ENCODE results near the gene SLC35A3. TPM values are rescaled to one million over a fixed set of nuclear protein-coding genes. Genes with fewer than 3 reads are reported as not detected.

The SLC35A3 gene
- total RNA-seq, 4 donors from 2014 or later: 38.3 to 81.2 (median 57.0) TPM

DNA sequence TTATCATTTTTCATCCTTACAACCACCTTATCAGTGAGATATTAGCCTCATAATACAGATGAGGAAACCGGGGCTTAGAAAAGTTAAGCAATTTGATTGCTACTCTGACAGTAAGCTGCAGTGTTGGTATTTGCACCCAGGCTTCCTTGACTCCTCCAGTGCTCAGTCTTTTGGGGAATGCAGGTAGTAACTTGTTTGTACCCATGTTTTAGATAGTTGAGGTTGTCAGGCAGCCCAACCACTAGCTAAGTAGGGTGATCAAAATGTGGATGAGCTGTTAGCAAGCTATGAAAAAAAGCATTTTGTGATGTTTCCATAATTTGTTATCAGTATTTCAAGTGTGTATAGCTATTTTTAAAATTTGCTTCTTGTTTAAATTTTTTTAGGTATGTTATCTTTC is 82.1 kb downstream of the SLC35A3 start:
- no peak for DNase-seq
- Histone ChIP-seq H3K27me3 (no peaks in the 10 kb centered on the region), H3K4me3 (replicated peaks in 1 of 3) (no peak overlapping the region), H3K4me1 (peaks cover 0 to 20% of the 10 kb centered on the region in 2 donors), H3K27ac (no peak overlapping the region), H3K36me3 (no peaks in the 10 kb centered on the region), H3K9me3 (no peaks in the 10 kb centered on the region)
- intact Hi-C loops (cut with DNase I): no loop called here
- 90 to 93% methylated on average over 1 of the region's 1 CpG for WGBS, 2 donors
- TF ChIP-seq POLR2A (IDR thresholded peaks at IDR 0.05): no peak
- TF ChIP-seq, protein P1, sequence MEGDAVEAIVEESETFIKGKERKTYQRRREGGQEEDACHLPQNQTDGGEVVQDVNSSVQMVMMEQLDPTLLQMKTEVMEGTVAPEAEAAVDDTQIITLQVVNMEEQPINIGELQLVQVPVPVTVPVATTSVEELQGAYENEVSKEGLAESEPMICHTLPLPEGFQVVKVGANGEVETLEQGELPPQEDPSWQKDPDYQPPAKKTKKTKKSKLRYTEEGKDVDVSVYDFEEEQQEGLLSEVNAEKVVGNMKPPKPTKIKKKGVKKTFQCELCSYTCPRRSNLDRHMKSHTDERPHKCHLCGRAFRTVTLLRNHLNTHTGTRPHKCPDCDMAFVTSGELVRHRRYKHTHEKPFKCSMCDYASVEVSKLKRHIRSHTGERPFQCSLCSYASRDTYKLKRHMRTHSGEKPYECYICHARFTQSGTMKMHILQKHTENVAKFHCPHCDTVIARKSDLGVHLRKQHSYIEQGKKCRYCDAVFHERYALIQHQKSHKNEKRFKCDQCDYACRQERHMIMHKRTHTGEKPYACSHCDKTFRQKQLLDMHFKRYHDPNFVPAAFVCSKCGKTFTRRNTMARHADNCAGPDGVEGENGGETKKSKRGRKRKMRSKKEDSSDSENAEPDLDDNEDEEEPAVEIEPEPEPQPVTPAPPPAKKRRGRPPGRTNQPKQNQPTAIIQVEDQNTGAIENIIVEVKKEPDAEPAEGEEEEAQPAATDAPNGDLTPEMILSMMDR (IDR thresholded peaks at IDR 0.05): no peak

DNA sequence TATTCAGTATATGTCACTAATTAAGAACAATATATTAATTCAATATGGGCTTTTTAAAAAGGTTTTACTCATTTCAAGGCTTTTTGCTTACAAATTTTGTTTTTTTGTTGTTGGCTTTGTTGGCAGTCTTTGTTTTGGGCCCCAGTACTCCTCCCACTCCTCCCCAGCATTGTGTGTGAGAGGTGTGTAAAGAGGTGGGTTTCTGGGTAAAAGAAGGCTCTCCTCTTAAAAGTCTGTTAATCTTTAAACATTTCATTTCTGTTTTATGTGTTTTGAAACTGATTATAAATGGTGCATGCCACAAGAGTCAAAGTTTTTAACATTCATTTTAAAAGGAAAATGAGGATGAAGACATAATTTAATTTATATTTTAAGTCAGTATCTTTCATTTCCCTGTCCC is 83.3 kb downstream of the SLC35A3 start:
- no peaks in the 10 kb centered on the region for H3K9me3 ChIP-seq
- peaks cover 0 to 17% of the 10 kb centered on the region in 2 donors for H3K4me1 ChIP-seq
- no peak for DNase-seq
- no peak overlapping the region for H3K27ac ChIP-seq
- no peak for TF ChIP-seq POLR2A (IDR thresholded peaks at IDR 0.05)
- TF ChIP-seq, protein P1 (IDR thresholded peaks at IDR 0.05): no peak
- intact Hi-C loops (cut with DNase I): no loop called here
- no peaks in the 10 kb centered on the region for H3K27me3 ChIP-seq
- H3K36me3 ChIP-seq: no peaks in the 10 kb centered on the region
- no peak overlapping the region for H3K4me3 ChIP-seq (replicated peaks in 1 of 3)

DNA sequence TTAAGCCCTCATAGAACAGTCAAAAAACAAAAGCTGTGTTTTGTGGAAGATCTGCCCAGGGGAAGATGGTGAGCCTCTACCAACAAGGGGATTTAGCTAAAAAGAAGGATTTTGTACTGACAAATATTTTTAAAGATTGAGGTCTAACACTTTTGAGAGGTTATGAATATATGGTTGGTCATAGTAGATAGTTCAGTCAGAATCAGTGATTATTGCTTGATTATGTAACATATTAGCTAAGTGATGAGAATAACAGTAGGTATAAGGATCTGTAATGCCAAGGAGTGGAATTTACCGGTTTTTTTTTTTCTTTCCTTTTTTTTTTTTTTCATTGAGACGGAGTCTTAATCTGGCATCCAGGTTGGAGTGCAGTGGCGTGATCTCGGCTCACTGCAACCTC is 83.9 kb downstream of the SLC35A3 start:
- H3K27me3 ChIP-seq: no peaks in the 10 kb centered on the region
- intact Hi-C loops (cut with DNase I): no loop called here
- H3K4me3 ChIP-seq (replicated peaks in 1 of 3): no peak overlapping the region
- no peak for DNase-seq
- H3K27ac ChIP-seq: no peak overlapping the region
- no peaks in the 10 kb centered on the region for H3K36me3 ChIP-seq
- H3K9me3 ChIP-seq: no peaks in the 10 kb centered on the region
- 93 to 99% methylated on average over 4 of the region's 4 CpGs for WGBS, 2 donors
- H3K4me1 ChIP-seq: peaks cover 0 to 11% of the 10 kb centered on the region in 2 donors
- TF ChIP-seq, protein P1 (IDR thresholded peaks at IDR 0.05): no peak
- TF ChIP-seq POLR2A (IDR thresholded peaks at IDR 0.05): no peak

DNA sequence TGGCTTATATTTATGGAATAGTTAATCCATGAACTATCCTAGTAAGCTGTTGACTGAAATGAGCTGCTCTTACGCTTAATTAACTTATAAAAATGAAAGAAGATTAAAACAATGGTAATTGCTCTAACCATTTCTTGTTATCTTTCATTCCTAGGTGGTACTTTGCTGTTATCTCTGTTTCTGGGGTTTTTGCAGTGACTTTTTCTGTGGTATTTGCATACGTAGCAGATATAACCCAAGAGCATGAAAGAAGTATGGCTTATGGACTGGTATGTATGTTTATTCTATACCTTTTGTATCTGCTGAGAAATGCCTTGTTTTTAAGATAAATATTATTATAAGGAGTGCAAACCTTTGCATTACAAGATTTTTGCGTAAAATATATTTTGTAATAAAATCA is 91.9 kb downstream of the SLC35A3 start:
- Histone ChIP-seq H3K36me3 (peaks cover 0 to 24% of the 10 kb centered on the region in 2 donors), H3K27ac (no peak overlapping the region), H3K4me3 (replicated peaks in 1 of 3) (no peak overlapping the region), H3K27me3 (no peaks in the 10 kb centered on the region), H3K4me1 (no peaks in the 10 kb centered on the region), H3K9me3 (no peaks in the 10 kb centered on the region)
- TF ChIP-seq, protein P1 (IDR thresholded peaks at IDR 0.05): no peak
- TF ChIP-seq POLR2A (IDR thresholded peaks at IDR 0.05): no peak
- DNase-seq: no peak
- 98% methylated on average over 3 of the region's 3 CpGs for WGBS, 2 donors
- intact Hi-C loops (cut with DNase I): no loop called here

DNA sequence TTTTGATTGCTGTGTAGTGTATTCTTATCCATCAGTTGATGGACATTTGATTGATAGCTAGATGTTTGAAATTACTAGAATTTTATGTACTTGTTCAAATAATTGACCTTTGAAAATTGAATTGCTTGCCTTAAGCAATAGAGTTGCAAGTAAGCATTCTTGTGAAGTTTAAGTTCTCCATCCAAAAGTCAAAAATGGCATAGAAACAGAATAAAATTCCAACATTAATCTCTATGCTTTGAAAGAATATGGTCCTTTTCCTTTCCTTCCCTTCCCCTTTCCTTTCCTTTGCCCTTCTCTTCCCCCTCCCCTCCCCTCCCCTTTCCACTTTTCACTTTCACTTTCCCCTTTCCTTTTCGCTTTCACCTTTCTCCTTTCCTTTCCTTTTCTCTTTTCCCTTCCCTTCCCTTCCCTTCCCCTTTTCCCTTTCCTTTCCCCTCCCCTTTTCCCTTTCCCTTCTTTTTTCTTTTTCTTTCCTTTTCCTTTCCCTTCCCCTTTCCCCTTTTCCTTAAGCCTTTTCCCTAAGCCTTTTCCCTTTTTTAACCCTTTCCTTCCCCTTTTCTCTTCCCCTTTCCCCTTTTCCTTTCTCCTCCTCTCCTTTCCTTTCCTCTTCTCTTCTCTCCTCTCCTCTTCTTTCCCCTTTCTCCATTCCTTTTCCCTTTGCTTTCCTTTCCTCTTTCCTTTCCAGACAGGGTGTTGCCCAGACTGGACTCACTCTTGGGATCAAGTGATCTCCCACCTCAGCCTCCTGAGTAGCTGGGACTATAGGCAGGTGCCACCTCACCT is 95.6 kb downstream of the SLC35A3 start:
- no peak for DNase-seq
- Histone ChIP-seq H3K4me3 (replicated peaks in 1 of 3) (no peak overlapping the region), H3K4me1 (peaks cover 3 to 18% of the 10 kb centered on the region in 2 donors), H3K36me3 (peaks cover 0 to 28% of the 10 kb centered on the region in 2 donors), H3K27ac (no peak overlapping the region), H3K9me3 (no peaks in the 10 kb centered on the region), H3K27me3 (no peaks in the 10 kb centered on the region)
- WGBS, 2 donors: 81 to 92% methylated on average over 1 of the region's 1 CpG
- intact Hi-C loops (cut with DNase I): no loop called here
- TF ChIP-seq, protein P1 (IDR thresholded peaks at IDR 0.05): no peak
- no peak for TF ChIP-seq POLR2A (IDR thresholded peaks at IDR 0.05)

All from thyroid gland (tissue), 4 donors.